ENCODE data around the gene CLCN6. TPM values are rescaled to one million over a fixed set of nuclear protein-coding genes. Genes with fewer than 3 reads are reported as not detected.

The CLCN6 gene
- total and polyA plus RNA-seq, 4 donors: 16.5 to 49.3 (median 27.0) TPM

DNA sequence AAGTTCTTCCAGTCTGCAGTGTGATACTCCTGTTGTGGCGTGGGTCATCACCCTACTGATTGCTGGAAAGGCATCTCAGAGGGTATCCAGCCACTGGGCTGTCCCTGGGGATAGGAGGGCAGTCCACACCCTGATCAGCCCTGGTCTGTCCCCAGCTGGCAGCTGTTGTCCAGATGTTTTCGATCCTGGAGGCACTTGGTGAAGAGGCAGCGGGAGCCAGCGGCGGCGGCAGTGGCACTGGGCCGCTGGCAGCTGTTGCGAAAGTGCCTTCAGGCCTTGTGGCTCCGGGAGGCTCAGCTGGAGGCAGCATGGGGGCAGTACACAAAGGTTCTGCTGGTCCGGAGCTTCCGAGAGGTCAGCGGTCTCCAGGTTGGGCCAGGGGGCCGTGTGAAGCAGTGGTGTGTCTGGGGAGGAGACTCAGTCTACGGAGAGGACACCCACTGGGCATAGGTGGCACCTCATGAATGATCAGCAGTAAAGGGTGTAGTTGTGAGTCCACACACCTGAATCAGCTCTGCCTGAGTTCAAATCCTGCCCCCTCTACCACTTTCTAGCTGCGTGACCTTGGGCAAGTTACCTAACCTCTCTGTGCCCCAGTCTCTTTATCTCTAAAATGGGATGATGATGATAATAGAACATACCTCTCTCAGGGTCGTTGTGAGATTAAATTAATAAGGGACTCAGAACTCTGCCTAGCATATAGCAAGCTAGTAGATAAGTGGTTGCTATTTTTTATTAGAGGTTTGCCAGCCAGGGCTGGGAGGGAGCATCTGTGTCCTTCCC lies 37.9 kb upstream of the CLCN6 start:
- no peaks in the 10 kb centered on the region for H3K27me3 ChIP-seq (ENCODE audit: control insufficient read depth, insufficient read depth, low read length)
- H3K4me3 ChIP-seq (ENCODE audit: low read depth, low read length): no peak overlapping the region
- H3K27ac ChIP-seq (ENCODE audit: low read depth, low read length): no peak overlapping the region
- H3K36me3 ChIP-seq (ENCODE audit: control insufficient read depth, insufficient read depth, low read length): no peaks in the 10 kb centered on the region
- DNase-seq (ENCODE audit: low read depth in 4 of 6, low spot score in 6 of 6): no peak
- H3K4me1 ChIP-seq (ENCODE audit: control insufficient read depth, insufficient read depth, low read length): no peaks in the 10 kb centered on the region
- WGBS (ENCODE audit: insufficient coverage): 72% methylated on average over 14 of the region's 16 CpGs
- no peaks in the 10 kb centered on the region for H3K9me3 ChIP-seq (ENCODE audit: control insufficient read depth, insufficient read depth, low read length)

DNA sequence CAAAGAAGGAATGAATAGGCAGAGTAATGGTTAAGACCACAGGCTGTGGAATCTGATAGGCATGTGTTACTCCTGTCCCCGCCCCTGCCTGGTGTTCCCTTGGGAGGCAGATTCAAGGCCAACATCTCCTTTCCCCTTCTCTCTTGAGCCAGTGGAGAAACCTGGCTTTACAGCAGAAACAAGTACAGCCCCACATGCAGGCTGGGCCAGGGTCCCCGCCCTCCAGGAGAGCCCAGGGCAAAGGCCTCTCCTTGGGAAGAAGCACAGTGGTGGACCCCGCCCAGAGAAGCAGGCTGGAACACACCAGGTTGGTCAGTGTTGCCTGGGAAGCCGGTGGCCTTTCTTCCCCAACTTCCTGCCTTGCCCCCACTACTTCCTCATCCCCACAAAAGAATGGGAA lies 37.2 kb upstream of the CLCN6 start:
- no peak for DNase-seq (ENCODE audit: low read depth in 4 of 6, low spot score in 6 of 6)
- no peaks in the 10 kb centered on the region for H3K9me3 ChIP-seq (ENCODE audit: control insufficient read depth, insufficient read depth, low read length)
- H3K27me3 ChIP-seq (ENCODE audit: control insufficient read depth, insufficient read depth, low read length): no peaks in the 10 kb centered on the region
- H3K4me3 ChIP-seq (ENCODE audit: low read depth, low read length): no peak overlapping the region
- no peaks in the 10 kb centered on the region for H3K36me3 ChIP-seq (ENCODE audit: control insufficient read depth, insufficient read depth, low read length)
- no peaks in the 10 kb centered on the region for H3K4me1 ChIP-seq (ENCODE audit: control insufficient read depth, insufficient read depth, low read length)
- no peak overlapping the region for H3K27ac ChIP-seq (ENCODE audit: low read depth, low read length)
- WGBS (ENCODE audit: insufficient coverage): 83% methylated on average over 3 of the region's 4 CpGs

- no peak overlapping the region for H3K4me3 ChIP-seq (ENCODE audit: low read depth, low read length)
- no peaks in the 10 kb centered on the region for H3K27me3 ChIP-seq (ENCODE audit: control insufficient read depth, insufficient read depth, low read length)
- no peaks in the 10 kb centered on the region for H3K9me3 ChIP-seq (ENCODE audit: control insufficient read depth, insufficient read depth, low read length)
- no peaks in the 10 kb centered on the region for H3K4me1 ChIP-seq (ENCODE audit: control insufficient read depth, insufficient read depth, low read length)
- no peak for DNase-seq (ENCODE audit: low read depth in 4 of 6, low spot score in 6 of 6)
- WGBS (ENCODE audit: insufficient coverage): 81% methylated on average over 4 of the region's 4 CpGs
- no peak overlapping the region for H3K27ac ChIP-seq (ENCODE audit: low read depth, low read length)
- no peaks in the 10 kb centered on the region for H3K36me3 ChIP-seq (ENCODE audit: control insufficient read depth, insufficient read depth, low read length)
Measured at GRCh38 chr1:11769274-11769673, 36.7 kb upstream of the CLCN6 start.

DNA sequence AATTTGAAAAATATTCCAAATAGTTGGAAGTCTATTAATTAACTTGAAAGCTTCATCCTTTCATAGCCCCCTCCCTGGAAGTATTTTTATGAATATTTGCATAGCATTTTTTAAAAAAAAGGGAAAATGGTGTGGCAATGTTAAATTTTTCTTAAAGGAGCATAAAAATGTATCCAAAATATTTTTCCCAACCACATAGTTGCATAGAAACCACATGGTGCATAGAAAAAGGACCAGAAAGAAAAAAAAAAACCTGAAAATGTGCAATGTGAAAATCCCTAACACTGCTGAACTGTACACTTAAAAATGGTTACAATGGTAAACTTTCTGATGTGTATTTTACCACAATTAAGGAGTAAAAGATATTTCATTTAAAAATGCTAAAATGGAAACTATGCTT lies 36.0 kb upstream of the CLCN6 start:
- no peak overlapping the region for H3K27ac ChIP-seq (ENCODE audit: low read depth, low read length)
- H3K9me3 ChIP-seq (ENCODE audit: control insufficient read depth, insufficient read depth, low read length): no peaks in the 10 kb centered on the region
- no peaks in the 10 kb centered on the region for H3K36me3 ChIP-seq (ENCODE audit: control insufficient read depth, insufficient read depth, low read length)
- no peak overlapping the region for H3K4me3 ChIP-seq (ENCODE audit: low read depth, low read length)
- H3K4me1 ChIP-seq (ENCODE audit: control insufficient read depth, insufficient read depth, low read length): no peaks in the 10 kb centered on the region
- no peak for DNase-seq (ENCODE audit: low read depth in 4 of 6, low spot score in 6 of 6)
- no peaks in the 10 kb centered on the region for H3K27me3 ChIP-seq (ENCODE audit: control insufficient read depth, insufficient read depth, low read length)

DNA sequence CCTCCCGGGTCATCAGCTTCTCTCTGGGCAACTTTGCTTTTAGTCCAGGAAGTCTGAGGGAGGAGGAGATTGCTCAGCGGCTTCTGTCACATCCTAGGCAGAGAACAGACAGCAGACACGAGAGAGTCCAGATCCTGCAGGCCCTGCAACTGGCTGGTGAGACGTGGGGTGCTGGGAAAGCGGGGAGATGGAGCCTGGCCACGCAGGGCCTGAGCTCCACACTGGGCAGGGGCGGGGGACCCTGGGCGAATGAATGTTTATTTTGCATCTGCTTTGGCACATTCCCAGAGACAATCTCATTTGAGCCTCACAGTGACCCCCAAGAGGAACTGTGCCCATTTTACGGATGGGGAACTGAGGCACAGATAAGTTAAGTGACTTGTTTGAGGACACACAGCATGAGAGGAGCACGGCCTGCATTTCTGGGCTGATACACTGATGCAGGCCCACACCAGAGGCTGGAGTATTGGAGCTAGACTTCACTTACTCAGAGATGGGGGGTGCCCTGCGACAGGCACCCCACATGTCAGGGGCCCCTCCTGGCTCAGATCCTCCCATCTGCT lies 34.4 kb upstream of the CLCN6 start:
- WGBS (ENCODE audit: insufficient coverage): 76% methylated on average over 11 of the region's 11 CpGs
- no peaks in the 10 kb centered on the region for H3K9me3 ChIP-seq (ENCODE audit: control insufficient read depth, insufficient read depth, low read length)
- H3K27ac ChIP-seq (ENCODE audit: low read depth, low read length): no peak overlapping the region
- no peak for DNase-seq (ENCODE audit: low read depth in 4 of 6, low spot score in 6 of 6)
- no peaks in the 10 kb centered on the region for H3K27me3 ChIP-seq (ENCODE audit: control insufficient read depth, insufficient read depth, low read length)
- H3K4me3 ChIP-seq (ENCODE audit: low read depth, low read length): no peak overlapping the region
- H3K36me3 ChIP-seq (ENCODE audit: control insufficient read depth, insufficient read depth, low read length): peaks cover 3% of the 10 kb centered on the region
- H3K4me1 ChIP-seq (ENCODE audit: control insufficient read depth, insufficient read depth, low read length): no peaks in the 10 kb centered on the region

DNA sequence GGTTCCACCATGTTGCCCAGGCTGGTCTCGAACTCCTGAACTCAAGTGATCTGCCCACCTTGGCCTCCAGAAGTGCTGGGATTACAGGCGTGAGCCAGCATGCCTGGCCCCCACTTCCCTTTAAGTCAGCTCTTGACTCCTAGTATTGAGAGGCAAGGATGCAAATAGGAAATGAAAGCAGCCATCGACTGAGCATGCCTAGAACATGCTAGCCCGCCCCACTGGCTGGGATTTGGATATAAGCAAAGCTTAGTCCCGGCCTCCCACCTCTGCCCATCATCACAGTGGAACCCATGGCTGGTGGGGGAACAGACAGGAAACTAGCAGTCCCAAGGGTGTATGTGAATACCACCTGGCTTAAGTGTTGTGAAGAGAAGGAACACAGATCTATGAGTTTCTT lies 33.5 kb upstream of the CLCN6 start:
- Histone ChIP-seq H3K4me1 (ENCODE audit: control insufficient read depth, insufficient read depth, low read length) (no peaks in the 10 kb centered on the region), H3K36me3 (ENCODE audit: control insufficient read depth, insufficient read depth, low read length) (peaks cover 4% of the 10 kb centered on the region), H3K9me3 (ENCODE audit: control insufficient read depth, insufficient read depth, low read length) (no peaks in the 10 kb centered on the region), H3K27me3 (ENCODE audit: control insufficient read depth, insufficient read depth, low read length) (no peaks in the 10 kb centered on the region), H3K4me3 (ENCODE audit: low read depth, low read length) (no peak overlapping the region), H3K27ac (ENCODE audit: low read depth, low read length) (no peak overlapping the region)
- DNase-seq (ENCODE audit: low read depth in 4 of 6, low spot score in 6 of 6): no peak
- 72% methylated on average over 4 of the region's 5 CpGs for WGBS (ENCODE audit: insufficient coverage)

GRCh38 chr1:11774753-11775152 lies 31.2 kb upstream of the CLCN6 start:
- DNase-seq (ENCODE audit: low read depth in 4 of 6, low spot score in 6 of 6): no peak
- Histone ChIP-seq H3K4me3 (ENCODE audit: low read depth, low read length) (no peak overlapping the region), H3K27me3 (ENCODE audit: control insufficient read depth, insufficient read depth, low read length) (no peaks in the 10 kb centered on the region), H3K4me1 (ENCODE audit: control insufficient read depth, insufficient read depth, low read length) (no peaks in the 10 kb centered on the region), H3K27ac (ENCODE audit: low read depth, low read length) (no peak overlapping the region), H3K9me3 (ENCODE audit: control insufficient read depth, insufficient read depth, low read length) (no peaks in the 10 kb centered on the region), H3K36me3 (ENCODE audit: control insufficient read depth, insufficient read depth, low read length) (peaks cover 4% of the 10 kb centered on the region)
- 90% methylated on average over 3 of the region's 9 CpGs for WGBS (ENCODE audit: insufficient coverage)

DNA sequence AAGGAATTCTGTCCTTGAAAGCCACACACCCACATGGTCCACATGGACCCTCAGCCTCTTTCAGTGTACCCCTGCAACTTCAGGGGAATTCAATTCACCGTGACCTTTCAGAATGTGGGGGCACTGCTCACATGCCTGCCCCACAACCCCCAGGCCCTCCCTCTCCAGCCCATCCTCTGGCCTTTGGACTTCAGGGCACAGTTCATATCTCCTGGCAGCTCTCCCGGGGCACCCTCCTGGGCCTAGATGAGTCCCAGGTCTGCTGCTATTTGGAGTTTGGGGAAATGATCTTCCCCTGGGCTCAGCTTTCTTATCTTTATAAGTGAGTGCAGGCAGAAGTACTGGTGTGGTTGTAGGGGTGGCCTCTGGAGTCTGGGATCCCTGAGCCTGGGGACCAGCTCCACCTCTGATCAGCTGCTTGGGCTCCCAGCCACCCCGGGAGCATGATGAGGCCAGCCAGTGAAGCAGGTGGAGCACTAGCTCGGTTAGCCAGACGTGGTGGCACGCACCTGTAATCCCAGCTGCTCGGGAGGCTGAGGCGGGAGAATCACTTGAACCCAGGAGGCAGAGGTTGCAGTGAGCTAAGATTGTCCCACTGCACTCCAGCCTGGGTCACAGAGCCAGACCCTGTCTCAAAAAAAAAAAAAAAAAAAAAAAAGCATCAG lies 28.2 kb upstream of the CLCN6 start:
- Histone ChIP-seq H3K4me1 (ENCODE audit: control insufficient read depth, insufficient read depth, low read length) (no peaks in the 10 kb centered on the region), H3K9me3 (ENCODE audit: control insufficient read depth, insufficient read depth, low read length) (no peaks in the 10 kb centered on the region), H3K27me3 (ENCODE audit: control insufficient read depth, insufficient read depth, low read length) (no peaks in the 10 kb centered on the region), H3K36me3 (ENCODE audit: control insufficient read depth, insufficient read depth, low read length) (peaks cover 4% of the 10 kb centered on the region), H3K4me3 (ENCODE audit: low read depth, low read length) (no peak overlapping the region), H3K27ac (ENCODE audit: low read depth, low read length) (no peak overlapping the region)
- 91% methylated on average over 4 of the region's 8 CpGs for WGBS (ENCODE audit: insufficient coverage)
- no peak for DNase-seq (ENCODE audit: low read depth in 4 of 6, low spot score in 6 of 6)

DNA sequence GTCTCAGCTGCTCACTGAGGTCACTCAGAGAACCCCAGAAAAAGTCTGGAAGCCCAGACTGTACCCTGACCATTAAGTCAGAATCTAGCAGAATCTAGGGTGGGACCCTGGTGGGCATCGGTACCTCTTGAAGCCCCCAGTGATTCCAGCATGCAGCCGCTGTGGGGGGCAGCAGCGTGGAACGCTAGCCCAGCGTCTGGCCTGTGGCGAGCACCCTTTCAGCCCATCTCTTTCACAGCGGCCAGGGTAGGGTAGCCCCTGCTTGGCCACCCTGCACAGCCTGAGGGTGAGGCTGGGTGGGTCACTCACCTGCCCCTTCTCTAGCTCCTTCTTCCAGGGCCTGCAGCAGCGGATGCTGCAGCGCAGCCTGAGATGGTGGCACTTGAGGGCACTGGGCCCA lies 27.7 kb upstream of the CLCN6 start:
- Histone ChIP-seq H3K27me3 (ENCODE audit: control insufficient read depth, insufficient read depth, low read length) (no peaks in the 10 kb centered on the region), H3K9me3 (ENCODE audit: control insufficient read depth, insufficient read depth, low read length) (no peaks in the 10 kb centered on the region), H3K27ac (ENCODE audit: low read depth, low read length) (no peak overlapping the region), H3K4me1 (ENCODE audit: control insufficient read depth, insufficient read depth, low read length) (no peaks in the 10 kb centered on the region), H3K36me3 (ENCODE audit: control insufficient read depth, insufficient read depth, low read length) (peaks cover 4% of the 10 kb centered on the region), H3K4me3 (ENCODE audit: low read depth, low read length) (no peak overlapping the region)
- WGBS (ENCODE audit: insufficient coverage): 91% methylated on average over 8 of the region's 9 CpGs
- DNase-seq (ENCODE audit: low read depth in 4 of 6, low spot score in 6 of 6): no peak

Data from spinal cord (tissue), 10 donors.